Measurements from ENCODE around the gene SLC39A2.
"Not testable (repeated sequence)": the region's sequence is repeated elsewhere in the genome, so short reads cannot be mapped to it uniquely, and the experiment has no call there.

The SLC39A2 gene, protein sequence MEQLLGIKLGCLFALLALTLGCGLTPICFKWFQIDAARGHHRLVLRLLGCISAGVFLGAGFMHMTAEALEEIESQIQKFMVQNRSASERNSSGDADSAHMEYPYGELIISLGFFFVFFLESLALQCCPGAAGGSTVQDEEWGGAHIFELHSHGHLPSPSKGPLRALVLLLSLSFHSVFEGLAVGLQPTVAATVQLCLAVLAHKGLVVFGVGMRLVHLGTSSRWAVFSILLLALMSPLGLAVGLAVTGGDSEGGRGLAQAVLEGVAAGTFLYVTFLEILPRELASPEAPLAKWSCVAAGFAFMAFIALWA

DNA sequence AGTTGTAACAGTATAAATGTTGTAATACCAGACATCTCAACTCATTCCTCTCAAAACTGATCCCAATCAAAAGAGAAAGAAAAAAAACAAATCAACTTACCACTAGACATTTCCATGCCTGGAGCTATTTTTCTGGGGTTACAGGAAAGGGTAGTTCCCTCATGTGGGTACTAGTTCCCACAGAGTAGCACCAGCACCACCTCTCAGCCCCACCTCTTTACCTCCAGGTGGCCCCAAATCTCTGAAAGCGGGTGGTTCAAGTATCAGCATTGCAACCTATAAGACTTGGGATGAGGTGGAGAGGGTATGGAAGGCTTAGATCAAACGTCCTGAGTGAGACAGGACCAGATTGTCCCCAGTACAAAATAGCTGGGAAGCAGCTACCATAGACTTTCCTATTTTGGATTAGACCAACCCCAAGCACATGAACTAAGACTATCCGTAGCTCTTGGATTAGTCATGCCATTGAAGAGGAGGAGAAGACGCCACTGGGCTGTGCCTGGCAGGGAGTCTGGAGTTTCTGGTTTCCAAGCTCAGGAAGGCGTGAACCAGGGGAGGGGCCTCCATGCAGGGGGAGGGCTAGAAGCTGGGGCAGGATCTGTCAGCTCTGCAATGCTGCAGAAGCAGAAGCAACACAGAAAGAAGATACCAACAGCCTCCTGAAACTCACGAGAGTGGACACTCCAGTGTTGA is at the start of gene SLC39A2:
Gene SLC39A2, plus strand, starts transcription at position 620 of the 693 bp plus-strand sequence. CDS start 154 bp downstream, outside the sequence.
- no peak for DNase-seq

DNA sequence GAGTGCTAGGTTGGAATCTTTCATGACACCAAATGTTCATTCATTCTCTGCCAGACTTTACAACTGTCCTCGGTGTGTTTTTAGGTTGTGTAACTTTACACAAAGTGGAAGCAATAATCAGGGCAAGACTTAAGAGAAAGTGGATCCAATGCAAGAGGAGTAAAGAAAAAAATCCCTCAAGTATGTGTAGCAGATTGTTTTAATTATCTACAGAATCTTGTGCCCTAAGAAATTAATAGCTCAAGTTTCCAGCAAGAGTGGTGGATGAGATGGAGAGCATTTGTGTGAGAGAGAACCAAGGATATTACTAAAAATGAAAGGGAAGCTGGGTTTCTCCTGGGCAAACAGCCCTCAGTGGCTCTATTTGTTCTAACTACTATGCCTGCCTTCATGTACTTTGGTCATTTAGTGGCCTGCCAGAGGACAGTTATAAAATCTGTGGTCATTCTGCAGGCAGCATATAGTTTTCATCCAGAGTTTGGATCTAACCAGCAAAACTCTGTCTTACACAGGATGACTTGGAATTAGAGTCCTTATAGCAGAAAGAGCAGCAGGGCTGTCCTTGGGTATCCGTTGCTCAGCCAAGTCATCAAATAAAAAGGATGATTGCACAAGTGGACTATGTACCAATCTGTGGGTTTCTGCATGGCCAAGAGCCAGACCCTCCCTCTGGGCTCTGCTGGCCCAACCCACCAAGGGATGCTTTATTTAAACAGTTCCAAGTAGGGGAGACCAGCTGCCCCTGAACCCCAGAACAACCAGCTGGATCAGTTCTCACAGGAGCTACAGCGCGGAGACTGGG is 44.2 kb upstream of the SLC39A2 start, which contains the start of gene RNASE2:
Gene RNASE2, plus strand, starts transcription at position 752 of the 802 bp plus-strand sequence. CDS start 285 bp downstream, outside the sequence.
- DNase-seq, result not testable (repeated sequence)

DNA sequence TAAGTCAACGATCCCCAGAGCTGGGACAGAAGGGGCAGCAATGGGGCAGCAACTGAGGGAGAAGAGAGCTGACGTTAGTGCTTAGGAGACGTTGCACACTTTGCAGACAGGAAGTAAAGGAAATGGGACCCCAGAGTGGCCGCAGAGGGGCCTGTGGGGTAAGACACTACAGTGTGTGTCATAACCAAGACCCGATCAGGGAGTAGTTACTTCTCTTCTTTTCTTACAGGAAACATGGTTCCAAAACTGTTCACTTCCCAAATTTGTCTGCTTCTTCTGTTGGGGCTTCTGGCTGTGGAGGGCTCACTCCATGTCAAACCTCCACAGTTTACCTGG is 43.6 kb upstream of the SLC39A2 start:
- DNase-seq, result not testable (repeated sequence)

DNA sequence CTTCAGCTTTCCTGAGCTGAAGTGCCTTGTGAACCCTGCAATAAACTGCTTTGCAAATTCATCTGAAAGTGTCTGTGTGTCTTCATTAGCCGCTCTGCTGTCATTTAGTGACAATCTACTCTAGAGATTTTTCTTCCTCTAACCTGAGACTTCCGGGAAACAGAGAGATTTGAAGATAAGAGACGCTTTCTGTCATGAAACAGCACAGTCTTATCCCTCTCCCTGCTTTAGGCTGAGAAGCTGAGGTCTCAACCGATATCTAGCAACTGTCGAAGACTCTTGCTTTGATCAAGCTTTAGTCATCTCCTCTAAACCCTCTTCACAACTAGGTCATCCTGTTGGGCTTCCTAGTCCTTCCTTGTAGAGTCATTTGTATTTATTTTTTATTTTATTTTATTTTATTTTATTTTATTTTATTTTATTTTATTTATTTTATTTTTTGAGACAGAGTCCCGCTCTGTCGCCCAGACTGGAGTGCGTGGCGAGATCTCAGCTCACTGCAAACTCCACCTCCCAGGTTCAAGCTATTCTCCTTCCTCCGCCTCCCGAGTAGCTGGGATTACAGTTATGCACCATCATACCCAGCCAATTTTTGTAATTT is 42.6 kb upstream of the SLC39A2 start:
- no peak for DNase-seq

DNA sequence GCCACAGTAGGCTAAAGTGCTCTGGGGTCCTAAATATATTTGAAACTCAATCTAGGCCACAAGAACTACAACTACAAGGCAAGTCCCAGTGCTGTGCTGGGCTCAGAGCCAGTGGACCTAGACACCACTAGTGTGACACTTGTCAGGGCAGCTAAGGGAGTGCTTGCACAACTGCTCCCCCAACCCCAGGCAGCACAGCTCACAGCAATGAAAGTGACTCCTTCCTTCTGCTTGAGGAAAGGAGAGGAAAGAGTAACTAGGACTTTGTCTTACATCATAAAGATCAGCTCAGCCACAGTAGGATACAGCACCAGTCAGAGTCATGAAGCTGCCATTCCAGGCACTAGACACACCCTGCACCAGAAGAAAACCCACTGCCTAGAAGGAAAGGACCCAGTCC is 40.1 kb upstream of the SLC39A2 start:
- not testable (repeated sequence) for DNase-seq

DNA sequence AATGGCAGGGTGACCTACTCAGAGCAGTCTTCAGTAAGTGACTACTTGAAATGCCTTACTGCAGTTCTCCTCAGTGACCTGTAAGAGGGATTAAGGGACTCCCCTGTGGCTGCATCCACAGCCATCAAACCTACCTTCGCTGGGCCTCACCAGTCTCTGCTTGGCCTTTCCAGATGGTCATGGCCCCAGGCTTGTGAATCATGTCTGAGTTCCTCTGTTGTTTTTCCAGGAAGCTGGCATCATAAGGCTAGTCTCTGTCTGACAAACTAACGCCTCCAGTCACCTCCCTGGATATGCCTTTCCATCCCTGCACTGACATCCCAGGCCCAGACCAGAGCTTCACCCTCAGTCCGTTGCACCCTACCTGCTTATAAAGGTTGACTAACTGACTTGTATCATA is 29.8 kb upstream of the SLC39A2 start:
- no peak for DNase-seq

DNA sequence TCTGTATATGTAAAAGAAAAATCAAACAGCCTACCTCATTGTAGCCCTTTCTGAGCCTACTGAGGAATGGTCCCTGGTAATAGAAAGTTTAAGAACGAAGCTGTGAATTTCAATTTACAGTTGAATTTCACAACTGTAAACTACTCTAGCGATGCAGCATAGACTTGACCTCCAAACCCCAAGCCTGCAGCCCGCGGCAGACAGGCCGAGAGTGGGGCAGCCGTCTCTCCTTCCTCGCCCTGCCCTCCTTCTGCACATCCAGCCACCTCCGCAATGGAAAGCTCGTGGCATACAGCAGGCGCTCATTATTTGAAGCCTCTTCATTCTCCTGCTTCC is 28.5 kb upstream of the SLC39A2 start:
- no peak for DNase-seq

DNA sequence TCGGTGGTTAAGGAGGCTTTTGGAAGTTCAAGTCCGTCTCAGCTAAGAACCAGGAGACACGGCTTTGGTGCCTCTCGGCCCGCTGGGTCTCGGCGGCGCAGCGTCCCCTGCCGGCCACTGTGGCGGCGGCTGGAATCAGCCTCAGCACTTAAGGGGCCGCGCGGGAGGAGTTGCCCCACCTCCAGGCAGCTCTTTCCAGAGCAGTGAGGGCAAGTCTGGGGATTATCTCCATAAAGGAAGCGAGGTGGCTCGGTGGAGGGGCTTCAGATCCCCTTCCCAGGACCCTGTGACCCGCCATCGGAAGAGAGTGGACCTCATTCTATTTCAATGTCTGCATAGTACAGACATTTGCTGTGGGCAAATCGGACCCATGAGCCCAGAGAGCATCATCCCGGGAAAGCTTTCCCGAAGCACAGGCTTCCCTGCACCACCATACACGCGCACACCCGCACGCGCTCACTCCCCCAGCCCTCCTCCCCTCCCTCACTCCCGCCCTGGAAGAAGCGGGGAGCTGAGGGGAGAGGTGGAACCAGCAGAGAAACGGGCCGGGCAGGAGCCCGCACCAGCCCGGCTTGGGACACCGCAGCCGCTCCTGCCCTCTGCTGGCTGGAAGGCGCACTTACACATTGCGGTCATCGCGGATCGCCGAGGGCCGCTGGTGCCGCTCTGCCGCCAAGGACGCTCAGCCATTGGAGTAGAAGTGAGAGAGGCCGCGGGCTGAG is 27.9 kb upstream of the SLC39A2 start:
- peak; percentile 79 for DNase-seq

DNA sequence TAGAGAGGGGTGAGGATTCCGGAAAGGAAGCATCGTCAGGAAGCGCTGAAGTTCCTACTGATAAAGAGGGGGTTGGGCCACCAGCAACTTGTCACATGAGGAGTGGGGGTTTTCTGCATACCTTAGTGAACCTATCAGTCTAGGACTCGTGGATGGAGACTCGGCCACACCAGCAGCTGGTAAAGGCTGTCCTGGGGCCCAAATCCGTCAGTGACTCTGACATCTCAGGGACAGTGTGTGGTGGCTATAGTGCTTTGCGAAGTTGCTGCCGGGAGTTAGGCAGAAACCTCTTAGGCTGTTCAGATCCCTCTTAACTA is 27.4 kb upstream of the SLC39A2 start:
- no peak for DNase-seq

DNA sequence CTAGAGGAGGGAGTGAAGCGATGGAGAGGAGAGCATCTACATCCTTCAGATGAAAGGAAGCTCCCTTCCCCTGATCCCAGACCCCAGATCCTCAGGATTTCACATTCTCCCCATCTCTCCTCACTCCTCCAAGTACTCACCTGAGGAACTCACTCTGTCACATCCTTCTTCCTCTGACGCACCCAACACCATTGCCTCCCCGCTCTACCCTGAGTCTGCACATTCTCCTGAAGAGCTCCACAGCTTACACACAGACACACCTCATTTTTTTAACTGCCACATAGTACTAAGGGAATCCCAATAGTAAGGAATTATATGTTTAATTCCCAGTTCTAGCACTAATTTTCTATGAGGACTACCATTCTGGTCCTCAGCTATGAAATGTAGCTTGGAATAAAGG is 25.6 kb upstream of the SLC39A2 start:
- no peak for DNase-seq

DNA sequence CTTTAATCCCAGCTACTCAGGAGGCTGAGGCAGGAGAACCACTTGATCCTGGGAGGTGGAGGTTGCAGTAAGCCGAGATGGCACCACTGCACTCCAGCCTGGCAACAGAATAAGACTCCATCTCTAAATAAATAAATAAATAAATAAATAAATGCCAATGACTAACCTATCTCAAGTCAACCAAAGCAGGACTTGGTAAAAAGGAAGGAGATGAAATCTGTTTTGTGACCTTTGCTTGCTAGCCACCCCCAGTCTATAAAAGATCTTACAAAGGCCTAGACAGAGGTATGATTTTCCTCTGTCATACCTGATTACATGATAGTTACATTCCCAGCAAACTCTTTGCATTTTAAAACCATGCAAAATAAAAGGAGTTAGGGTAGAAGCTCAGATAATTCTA is 22.8 kb upstream of the SLC39A2 start:
- no peak for DNase-seq

DNA sequence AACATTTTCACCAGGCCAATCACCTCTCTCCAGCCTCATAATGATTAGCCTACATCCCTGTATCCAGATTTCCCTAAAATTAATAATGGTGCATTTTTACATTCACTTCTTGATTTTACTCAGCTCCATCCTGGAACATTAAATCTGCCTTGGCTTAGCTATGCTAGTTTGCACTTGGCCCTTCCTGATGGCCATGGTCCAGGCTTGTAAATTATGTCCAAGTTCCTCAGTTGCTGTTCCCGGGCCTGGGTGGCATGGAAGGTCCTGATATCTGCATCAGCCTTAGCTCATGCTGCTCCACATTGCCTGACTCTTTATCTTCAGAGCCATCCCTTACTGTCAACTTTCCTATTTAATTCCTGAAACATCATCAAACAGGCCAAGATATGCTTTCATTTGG is 20.4 kb upstream of the SLC39A2 start:
- no peak for DNase-seq

DNA sequence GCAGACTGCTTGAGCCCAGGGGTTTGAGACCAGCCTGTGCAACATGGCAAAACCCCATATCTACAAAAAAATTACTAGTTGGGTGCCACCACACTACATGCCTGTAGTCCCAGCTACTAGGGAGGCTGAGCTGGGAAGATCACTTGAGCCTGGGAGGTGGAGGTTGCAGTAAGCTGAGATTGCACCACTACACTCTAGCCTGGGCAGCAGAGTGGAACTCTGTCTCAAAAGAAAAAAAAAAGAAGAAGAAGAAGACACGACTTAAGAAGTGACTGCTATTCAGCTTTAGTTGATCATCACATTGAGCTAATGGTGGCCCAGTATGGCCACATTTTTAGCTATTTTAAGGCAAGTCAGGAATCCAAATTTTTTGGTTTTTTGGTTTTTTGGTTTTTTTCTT is 18.2 kb upstream of the SLC39A2 start:
- DNase-seq, result no peak

DNA sequence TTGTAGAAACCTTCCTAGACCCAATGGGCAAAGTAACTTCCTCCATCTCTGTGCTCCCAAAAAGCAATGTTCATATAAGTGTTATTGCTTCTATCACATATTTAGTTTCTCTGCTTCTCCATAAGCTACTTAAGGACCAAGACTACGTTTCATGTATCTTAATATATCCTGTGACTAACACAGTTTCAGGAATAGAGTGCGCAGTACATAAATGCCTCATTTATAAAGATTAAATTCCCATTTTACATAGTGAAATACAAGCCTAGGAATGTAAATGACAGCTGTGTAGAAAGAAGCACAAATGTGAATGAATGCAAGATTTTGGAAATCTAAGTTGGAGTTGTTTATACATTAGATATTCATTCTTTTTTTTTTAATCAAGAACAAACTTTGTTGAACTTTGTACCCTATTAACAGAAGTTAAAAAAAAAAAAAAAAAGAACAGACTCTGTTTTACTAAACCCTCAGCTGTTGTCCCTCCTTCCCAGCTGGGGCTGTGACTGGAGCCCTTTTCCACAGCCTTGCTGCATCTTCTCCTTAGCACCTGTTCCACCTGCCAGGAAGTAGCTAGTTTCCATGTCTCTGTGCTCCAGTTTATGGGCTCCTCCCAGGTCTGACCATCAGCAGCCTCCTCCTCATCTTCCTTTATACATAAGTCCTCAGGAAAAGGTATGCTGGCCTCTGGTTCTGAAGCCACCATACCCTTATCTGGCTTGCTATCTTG is 16.3 kb upstream of the SLC39A2 start:
- no peak for DNase-seq

DNA sequence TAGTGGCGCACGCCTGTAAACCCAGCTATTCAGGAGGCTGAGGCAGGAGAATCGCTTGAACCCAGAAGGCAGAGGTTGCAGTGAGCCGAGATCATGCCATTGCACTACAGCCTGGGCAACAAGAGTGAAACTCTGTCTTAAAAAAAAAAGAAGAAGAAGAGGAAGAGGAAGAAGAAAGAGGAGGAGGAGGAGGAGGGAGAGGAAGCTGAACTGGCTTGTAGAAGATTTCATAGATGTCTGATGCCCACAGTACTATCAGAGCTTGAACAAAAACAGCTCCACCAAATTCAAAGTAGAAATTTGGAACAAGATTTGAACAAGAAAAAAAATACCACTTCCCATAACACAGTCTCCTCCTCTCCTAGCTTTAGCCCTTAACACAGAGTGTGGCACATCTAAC is 13.4 kb upstream of the SLC39A2 start:
- DNase-seq, result not testable (repeated sequence)

DNA sequence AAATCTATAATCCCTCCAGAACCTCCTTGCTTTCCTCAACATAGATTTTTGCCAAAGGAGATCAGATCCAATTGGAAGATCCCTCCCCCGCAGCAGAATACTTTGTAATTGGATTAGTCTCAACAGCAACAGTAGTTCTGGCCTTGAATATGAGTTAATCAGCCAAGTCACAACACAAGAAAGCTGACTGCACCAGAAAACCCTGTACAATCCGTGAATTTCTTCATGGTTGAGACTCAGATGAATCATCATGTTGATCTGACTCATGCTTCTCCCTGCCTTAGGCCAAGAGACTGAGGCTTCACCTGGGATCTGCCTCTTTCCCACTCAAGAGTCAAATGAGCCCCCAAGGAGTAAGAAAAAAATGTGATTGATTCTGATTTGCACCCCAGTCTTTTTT is 12.3 kb upstream of the SLC39A2 start:
- DNase-seq, result no peak

DNA sequence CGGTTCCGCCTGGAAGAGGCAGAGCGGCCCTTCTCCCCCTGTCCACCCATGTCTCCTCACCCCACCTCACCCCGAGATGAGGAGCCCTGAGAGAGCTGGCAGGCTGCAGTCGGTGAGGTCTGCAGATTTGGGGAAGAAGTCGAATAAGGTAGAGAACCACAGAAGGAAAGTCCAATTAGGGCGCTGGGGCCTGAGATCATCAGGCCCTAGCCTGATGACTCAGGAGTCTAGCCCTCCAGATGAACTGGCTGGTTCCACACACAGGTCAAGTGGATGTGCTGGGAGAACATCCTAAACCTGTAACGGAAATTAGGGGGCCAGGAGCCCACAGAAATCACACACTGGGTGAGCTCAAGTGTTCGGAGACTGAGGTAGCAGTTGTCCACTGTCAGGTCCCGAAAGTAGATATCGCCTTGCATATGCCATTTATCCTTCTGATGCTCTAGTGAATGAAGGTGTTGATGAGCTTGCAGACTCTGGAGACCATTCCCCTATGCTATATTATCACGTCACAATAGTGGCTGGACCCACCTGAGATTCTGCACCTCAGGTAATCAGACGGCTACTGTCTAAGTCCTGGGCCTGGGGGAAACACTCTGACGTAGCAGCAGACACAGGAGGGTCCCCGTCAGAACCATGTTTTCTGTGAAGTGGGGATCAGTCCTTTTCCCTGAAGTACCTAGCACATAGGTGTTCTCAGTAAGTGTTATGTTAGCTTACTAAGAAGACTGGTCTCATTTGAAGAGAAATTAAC is 10.2 kb upstream of the SLC39A2 start:
- DNase-seq, result no peak

DNA sequence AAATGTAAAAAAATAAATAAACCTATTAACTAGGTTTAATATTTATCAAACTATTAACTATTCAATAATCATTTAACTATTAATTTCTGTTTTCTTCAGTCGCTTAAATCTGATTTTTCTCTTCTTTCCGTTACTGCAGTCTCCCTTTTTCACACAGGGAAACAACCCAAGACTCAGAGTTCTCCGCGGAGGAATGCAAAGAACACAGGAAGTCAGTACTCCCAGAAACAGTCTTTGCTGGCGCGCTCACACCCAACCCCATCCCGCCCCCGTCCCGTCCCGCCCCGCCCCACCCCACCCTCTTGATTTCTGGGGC is 9.7 kb upstream of the SLC39A2 start:
- no peak for DNase-seq

DNA sequence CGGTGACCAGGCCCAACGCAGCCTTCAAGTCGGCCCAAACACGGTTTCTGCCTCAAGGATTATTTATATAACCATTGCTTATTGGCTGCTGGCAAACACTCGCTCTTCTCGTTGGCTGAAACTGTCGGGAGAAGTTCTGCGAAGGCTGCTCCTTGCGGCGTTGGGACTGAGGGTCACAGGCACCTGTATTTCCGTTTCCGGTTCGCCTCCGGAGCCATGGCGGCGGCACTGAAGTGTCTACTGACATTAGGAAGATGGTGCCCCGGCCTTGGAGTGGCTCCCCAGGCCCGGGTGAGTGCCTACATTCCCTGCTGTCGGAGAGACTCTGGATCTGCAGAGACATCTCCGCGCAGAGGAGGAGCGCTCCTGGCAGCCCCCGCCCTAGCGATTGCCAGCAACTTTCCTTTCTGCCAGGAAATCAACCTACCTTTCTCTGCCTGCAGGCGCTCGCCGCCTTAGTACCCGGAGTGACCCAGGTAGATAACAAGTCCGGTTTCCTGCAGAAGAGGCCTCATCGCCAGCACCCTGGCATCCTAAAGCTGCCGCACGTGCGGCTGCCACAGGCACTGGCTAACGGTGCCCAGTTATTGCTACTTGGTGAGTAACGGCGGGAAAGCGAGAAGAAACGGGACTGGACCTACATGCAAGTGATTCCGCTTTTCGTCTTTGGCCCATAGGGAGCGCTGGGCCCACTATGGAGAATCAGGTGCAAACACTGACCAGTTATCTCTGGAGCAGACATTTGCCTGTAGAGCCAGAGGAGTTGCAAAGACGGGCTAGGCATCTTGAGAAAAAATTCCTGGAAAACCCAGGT is 9.1 kb upstream of the SLC39A2 start, which contains the start of gene METTL17:
Gene METTL17, plus strand, starts transcription at position 194 of the 814 bp plus-strand sequence. Its CDS starts 23 bp downstream, at position 217.
- DNase-seq, result peak; percentile 85

DNA sequence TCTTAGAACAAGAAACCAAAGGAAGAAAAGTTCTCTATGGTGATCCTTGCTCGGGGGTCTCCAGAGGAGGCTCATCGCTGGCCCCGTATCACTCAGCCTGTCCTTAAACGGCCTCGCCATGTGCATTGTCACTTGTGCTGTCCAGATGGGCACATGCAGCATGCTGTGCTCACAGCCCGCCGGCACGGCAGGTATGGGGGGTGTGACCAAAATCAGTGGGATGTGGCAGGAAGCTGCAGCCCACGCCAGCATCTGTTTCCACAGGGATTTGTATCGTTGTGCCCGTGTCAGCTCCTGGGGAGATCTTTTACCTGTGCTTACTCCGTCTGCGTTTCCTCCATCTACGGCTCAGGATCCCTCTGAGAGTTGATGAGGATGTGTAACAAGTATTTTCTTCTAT is 2.6 kb upstream of the SLC39A2 start:
- no peak for DNase-seq

DNA sequence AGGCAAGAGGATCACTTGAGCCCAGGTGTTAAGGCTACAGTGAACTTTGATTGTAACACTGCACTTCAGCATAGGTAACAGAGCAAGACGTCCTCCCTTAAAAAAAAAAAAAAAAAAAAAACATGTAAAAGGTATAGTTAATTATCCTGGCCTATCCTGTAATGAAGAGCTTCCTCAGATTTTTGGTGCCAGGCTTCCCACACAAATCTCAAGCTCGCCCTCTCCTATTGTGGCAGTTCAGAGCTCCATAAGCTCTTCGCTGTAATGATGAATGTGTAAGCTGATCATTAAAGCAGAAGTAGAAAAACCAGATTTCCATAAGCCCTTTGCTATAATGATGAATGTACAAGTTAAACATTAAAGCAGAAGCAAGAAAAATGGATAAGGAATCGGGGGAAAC is 2.0 kb upstream of the SLC39A2 start:
- DNase-seq, result no peak

Measured in CD4-positive, alpha-beta T cell treated with Interleukin-6 for 4 hours (primary cell).